Measurements from ENCODE around the gene PLA2G2F.

DNA sequence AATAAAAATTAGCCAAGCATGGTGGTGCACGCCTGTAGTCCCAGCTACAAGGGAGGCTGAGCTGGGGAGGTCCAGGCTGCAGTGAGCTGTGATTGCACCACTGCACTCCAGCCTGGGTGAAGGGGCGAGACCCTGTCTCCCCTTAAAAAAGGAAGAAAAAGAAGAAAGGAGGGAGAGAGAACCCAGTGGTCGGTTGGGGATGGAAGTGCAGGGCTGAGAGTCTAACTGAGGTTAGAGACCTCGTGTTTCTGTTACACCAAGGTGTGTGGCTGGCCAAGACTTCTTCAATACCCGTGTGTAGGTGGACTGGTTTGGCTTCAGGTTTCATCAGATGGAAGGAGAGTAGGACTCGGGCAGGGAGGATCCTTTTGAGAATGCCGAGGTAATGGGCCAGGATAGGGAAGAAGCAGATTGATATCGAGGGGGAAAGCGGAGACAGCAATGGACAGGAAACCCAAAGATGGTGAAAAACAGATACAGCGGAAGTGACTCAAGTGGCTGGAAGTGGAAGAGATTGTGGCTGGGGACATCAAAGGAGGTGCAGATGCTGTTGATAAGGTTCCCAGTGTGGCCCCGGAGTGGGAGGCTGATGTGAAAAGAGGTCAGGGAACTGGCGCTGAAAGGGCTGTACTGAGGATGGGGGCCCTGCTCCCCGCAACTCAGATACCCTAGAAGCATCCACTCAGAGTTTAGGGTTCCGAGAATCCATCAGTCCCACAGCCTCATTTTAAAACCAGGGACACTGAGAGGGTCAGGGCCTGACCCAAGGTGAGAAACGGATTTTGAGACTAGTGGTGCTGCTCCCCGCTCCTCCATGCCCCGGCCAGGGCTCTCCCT lies 46.1 kb downstream of the PLA2G2F start:
- TF ChIP-seq POLR2AphosphoS5 (IDR thresholded peaks at IDR 0.05; ENCODE audit: low read depth, low read length) (no peak), FOXP2 (optimal IDR thresholded peaks at IDR 0.05; ENCODE audit: borderline replicate concordance, extremely low read depth, extremely low read length, insufficient read depth) (no peak)

Measured in PFSK-1 (cell line).